HEK293T (cell line): ENCODE results near the gene SLX4IP.

ENCODE experiments used
- BHLHE40 ChIP-seq: fragments of 450-650 bp; IDR thresholded peaks from 2 replicates; pipeline ENCODE4 v1.6.1; 2016; ENCODE audit warnings: mild to moderate bottlenecking, moderate library complexity, borderline replicate concordance
- FOXA1 ChIP-seq: fragments of 450-650 bp; IDR thresholded peaks from 2 replicates; pipeline ENCODE4 v1.6.1; 2016; ENCODE audit warnings: mild to moderate bottlenecking
- FOXK2 ChIP-seq: fragments of 450-650 bp; IDR thresholded peaks from 2 replicates; pipeline ENCODE4 v1.6.1; 2016; ENCODE audit warnings: mild to moderate bottlenecking
- NFRKB ChIP-seq: fragments of 450-650 bp; IDR thresholded peaks from 2 replicates; pipeline ENCODE4 v1.6.1; 2016; ENCODE audit warnings: mild to moderate bottlenecking, moderate library complexity
- SP1 ChIP-seq: fragments of 450-650 bp; IDR thresholded peaks from 2 replicates; pipeline ENCODE4 v1.6.1; 2017

- TF ChIP-seq BHLHE40 (no peak), FOXA1 (no peak), NFRKB (no peak), SP1 (no peak), FOXK2 (no peak)
Observed at GRCh38 chr20:10646886-10647420, 211.8 kb downstream of the SLX4IP start.
